AG04449 (cell line): ENCODE data around the gene ZFAND5.

Experiments
- CTCF ChIA-PET: fragments of 350-600 bp; formaldehyde crosslinking; extraction: SDS; loops from one replicate; lab custom pipeline; 2021; ENCODE audit warnings: antibody characterized with exemption; lab: Yijun Ruan, JAX
- POLR2A ChIA-PET: fragments of 400-600, 350-600 bp; formaldehyde crosslinking; extraction: SDS; loops from one replicate; lab custom pipeline; 2020; ENCODE audit warnings: antibody characterized with exemption, inconsistent platforms; lab: Yijun Ruan, JAX
- DNase-seq: peaks from one replicate; pipeline ENCODE4 v3.0.0-alpha.2; 2010; ENCODE audit warnings: low read depth, low spot score
- H3K4me3 ChIP-seq: 2 replicates; pipeline ENCODE4 v1.5.1; 2011; ENCODE audit warnings: low read depth, mild to moderate bottlenecking, control low read depth, low read length
- CTCF ChIP-seq: IDR thresholded peaks from one replicate; pipeline ENCODE4 v1.5.1; 2011; ENCODE audit warnings: mild to moderate bottlenecking, moderate library complexity, low read length, control low read depth, inconsistent platforms; ENCODE audit not compliant: insufficient read depth; ENCODE audit errors: missing control alignments

ZFAND5 gene

DNA sequence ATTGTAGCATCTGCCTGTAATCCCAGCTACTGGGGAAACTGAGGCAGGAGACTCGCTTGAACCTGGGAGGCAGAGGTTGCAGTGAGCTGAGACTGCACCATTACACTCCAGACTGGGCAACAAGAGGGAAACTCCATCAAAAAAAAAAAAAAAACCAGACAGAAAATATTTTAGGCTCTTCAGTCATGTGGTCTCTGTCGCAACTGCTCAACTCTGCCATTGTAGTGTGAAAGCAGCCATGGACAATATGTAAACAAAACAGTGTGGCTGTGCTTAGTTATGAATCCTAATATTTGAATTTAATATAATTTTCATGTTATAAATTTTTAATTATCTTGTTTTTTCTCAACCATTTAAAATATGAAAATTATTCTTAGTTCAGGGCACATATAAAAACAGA, 38.4 kb downstream of the ZFAND5 start:
- CTCF ChIA-PET, result no interaction called here
- no peak for TF ChIP-seq CTCF

DNA sequence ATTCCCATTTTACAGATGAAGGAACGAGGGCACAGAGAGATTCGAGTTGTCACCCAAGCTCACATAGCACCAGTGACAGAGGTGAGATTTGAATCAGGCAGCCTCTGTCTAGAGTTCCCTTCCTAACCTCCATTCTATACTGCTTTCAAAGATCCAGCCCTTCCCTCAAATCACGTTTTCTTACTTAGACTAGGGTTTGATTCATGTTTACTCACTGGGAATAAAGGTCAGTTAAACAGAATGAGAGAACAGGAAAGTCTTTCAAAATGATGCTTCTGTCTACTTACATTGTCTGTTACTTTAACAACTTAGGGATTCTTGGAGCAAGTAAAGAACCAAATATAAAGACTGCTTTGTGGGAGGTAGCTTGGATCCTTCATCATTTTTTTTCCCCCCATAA, 40.0 kb downstream of the ZFAND5 start:
- no peak for TF ChIP-seq CTCF
- H3K4me3 ChIP-seq, result no peak overlapping the region
- ChIA-PET POLR2A (no interaction called here), CTCF (no interaction called here)
- DNase-seq, result no peak

More for the DNA sequence above, 38.4 kb downstream of the ZFAND5 start:
- POLR2A ChIA-PET, result no interaction called here
- DNase-seq, result no peak
- H3K4me3 ChIP-seq, result no peak overlapping the region

DNA sequence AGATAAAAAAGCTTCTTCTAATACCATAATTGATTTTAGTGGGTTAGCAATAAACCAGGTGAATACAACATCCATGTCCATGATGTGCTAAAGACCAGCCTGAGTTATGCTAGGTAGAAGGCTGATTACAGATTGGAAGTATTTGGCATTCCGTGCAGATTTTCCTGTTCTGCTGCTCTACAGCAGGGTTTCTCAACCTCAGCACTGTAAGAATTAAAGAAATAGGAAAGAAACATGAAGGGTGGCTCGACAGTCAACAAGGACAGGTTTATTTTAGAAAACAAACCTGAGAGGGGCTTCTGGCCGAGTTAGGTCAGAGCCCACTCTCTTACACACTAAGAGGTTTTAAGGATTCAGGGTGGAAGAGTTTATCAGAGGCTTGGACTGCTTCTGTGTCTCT, 42.3 kb downstream of the ZFAND5 start:
- POLR2A ChIA-PET, result no interaction called here

GRCh38 chr9:72322259-72322658, 42.7 kb downstream of the ZFAND5 start:
- no peak for DNase-seq
- ChIA-PET CTCF (interaction anchor here (1.3 kb wide), 1 partner anchor 8 kb away, joined by 4 read pairs; no protein-coding TSS in a partner anchor), POLR2A (no interaction called here)
- no peak for TF ChIP-seq CTCF
- no peak overlapping the region for H3K4me3 ChIP-seq

More for the DNA sequence above, 42.3 kb downstream of the ZFAND5 start:
- no peak overlapping the region for H3K4me3 ChIP-seq
- TF ChIP-seq CTCF, result no peak
- no peak for DNase-seq
- CTCF ChIA-PET, result no interaction called here

- DNase-seq, result no peak
- no peak for TF ChIP-seq CTCF
- ChIA-PET CTCF (interaction anchor here (0.9 to 2.4 kb wide), 9 partner anchors 10 to 438 kb away, joined by 3 to 11 read pairs (median 3); no protein-coding TSS in a partner anchor), POLR2A (interaction anchor here (1.5 kb wide), 1 partner anchor 49 kb away, joined by 7 read pairs; the partner anchor contains the start of gene ZFAND5)
- no peak overlapping the region for H3K4me3 ChIP-seq
These were observed 49.3 kb downstream of the ZFAND5 start for GRCh38 chr9:72315510-72316311.

DNA sequence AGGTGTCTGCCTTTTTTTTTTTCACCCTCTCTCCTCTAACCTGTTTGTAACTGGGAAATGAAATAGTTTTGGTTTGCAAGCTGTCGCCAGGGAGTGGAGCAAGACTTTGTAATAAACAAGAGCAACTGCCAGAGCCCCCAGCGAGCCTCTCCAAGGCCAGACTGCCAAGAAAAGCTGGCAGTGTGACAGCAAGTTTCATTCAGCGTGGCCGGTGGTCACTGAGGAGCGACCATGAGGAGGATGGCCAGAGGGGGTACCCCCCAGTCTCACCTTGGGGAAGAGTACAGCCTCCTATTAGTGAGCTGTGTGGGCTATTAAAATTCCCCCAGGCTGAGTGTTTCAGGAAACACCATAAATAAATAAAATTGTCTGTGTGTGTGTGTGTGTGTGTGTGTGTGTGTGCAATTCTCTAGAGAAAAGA, 49.9 kb downstream of the ZFAND5 start:
- ChIA-PET CTCF (interaction anchor here (0.9 to 2.4 kb wide), 7 partner anchors 10 to 298 kb away, joined by 3 to 11 read pairs (median 5); no protein-coding TSS in a partner anchor), POLR2A (interaction anchor here (1.5 kb wide), 1 partner anchor 50 kb away, joined by 7 read pairs; the partner anchor contains the start of gene ZFAND5)
- TF ChIP-seq CTCF, result no peak
- no peak overlapping the region for H3K4me3 ChIP-seq
- no peak for DNase-seq
